COR-L47 (cell line): ENCODE results near the gene ZSCAN2.
"Not testable (repeated sequence)": the region's sequence is repeated elsewhere in the genome, so short reads cannot be mapped to it uniquely, and the experiment has no call there.

ENCODE experiments used
- DNase-seq: peaks from one replicate; lab custom pipeline; 2025; lab: John Stamatoyannopoulos, UW

The ZSCAN2 gene

GRCh38 chr15:84641871-84642270 is 41.1 kb downstream of the ZSCAN2 start:
- not testable (repeated sequence) for DNase-seq

GRCh38 chr15:84642640-84643039 is 41.8 kb downstream of the ZSCAN2 start:
- not testable (repeated sequence) for DNase-seq

- DNase-seq = no peak
Measured at GRCh38 chr15:84643838-84644237, 43.0 kb downstream of the ZSCAN2 start.

GRCh38 chr15:84645496-84645895 is 44.7 kb downstream of the ZSCAN2 start:
- DNase-seq = no peak

- no peak for DNase-seq
Measured at GRCh38 chr15:84645997-84646396, 45.2 kb downstream of the ZSCAN2 start.

GRCh38 chr15:84647726-84648125 is 46.9 kb downstream of the ZSCAN2 start:
- no peak for DNase-seq

GRCh38 chr15:84648539-84648938 is 47.7 kb downstream of the ZSCAN2 start:
- DNase-seq = no peak

GRCh38 chr15:84649706-84650105 is 48.9 kb downstream of the ZSCAN2 start:
- DNase-seq = no peak

GRCh38 chr15:84653584-84653909 is 52.7 kb downstream of the ZSCAN2 start:
- DNase-seq = no peak

GRCh38 chr15:84653910-84654688 is 53.3 kb downstream of the ZSCAN2 start, which contains the start of gene WDR73:
WDR73 (minus strand) TSS chr15:84654283; CDS start chr15:84654274, 9 bp downstream.
- DNase-seq = peak; percentile 95

- DNase-seq = peak; percentile 88
Measured at GRCh38 chr15:84654689-84655453, 54.1 kb downstream of the ZSCAN2 start.

- no peak for DNase-seq
Measured at GRCh38 chr15:84656972-84657371, 56.2 kb downstream of the ZSCAN2 start.

GRCh38 chr15:84657748-84658079 is 56.9 kb downstream of the ZSCAN2 start:
- no peak for DNase-seq

- peak; percentile 73 for DNase-seq
Measured at GRCh38 chr15:84658080-84658787, 57.4 kb downstream of the ZSCAN2 start, which contains the start of gene NMB. NMB (minus strand) TSS chr15:84658199; CDS start chr15:84658152, 47 bp downstream.

GRCh38 chr15:84658788-84659411 is 58.1 kb downstream of the ZSCAN2 start:
- DNase-seq = no peak

GRCh38 chr15:84659904-84660781 is 59.3 kb downstream of the ZSCAN2 start:
- DNase-seq = no peak

GRCh38 chr15:84661001-84661400 is 60.2 kb downstream of the ZSCAN2 start:
- DNase-seq = no peak

- no peak for DNase-seq
Measured at GRCh38 chr15:84666373-84666772, 65.6 kb downstream of the ZSCAN2 start.

GRCh38 chr15:84668221-84668982 is 67.6 kb downstream of the ZSCAN2 start:
- no peak for DNase-seq

GRCh38 chr15:84669726-84670125 is 68.9 kb downstream of the ZSCAN2 start:
- no peak for DNase-seq
